GM12864 (cell line): ENCODE measurements around the gene SP140L.

Source experiments
- DNase-seq: peaks from one replicate; pipeline ENCODE4 v3.0.0-alpha.2; 2011; ENCODE audit warnings: low read depth
- H3K4me3 ChIP-seq: 2 replicates; pipeline ENCODE4 v1.5.1; 2011; ENCODE audit warnings: mild to moderate bottlenecking, low read depth, low read length, control low read depth
- CTCF ChIP-seq: IDR thresholded peaks from 2 replicates; pipeline ENCODE4 v1.5.1; 2011; ENCODE audit warnings: low read depth, mild to moderate bottlenecking, moderate library complexity, low read length, control low read depth, inconsistent platforms; ENCODE audit errors: missing control alignments

The SP140L gene

GRCh38 chr2:230325316-230326243, 1.4 kb upstream of the SP140L start:
- DNase-seq, result no peak
- H3K4me3 ChIP-seq, result peak overlapping the region; percentile 73; the same call in 1 of the 2 replicates
- TF ChIP-seq CTCF, result no peak

DNA sequence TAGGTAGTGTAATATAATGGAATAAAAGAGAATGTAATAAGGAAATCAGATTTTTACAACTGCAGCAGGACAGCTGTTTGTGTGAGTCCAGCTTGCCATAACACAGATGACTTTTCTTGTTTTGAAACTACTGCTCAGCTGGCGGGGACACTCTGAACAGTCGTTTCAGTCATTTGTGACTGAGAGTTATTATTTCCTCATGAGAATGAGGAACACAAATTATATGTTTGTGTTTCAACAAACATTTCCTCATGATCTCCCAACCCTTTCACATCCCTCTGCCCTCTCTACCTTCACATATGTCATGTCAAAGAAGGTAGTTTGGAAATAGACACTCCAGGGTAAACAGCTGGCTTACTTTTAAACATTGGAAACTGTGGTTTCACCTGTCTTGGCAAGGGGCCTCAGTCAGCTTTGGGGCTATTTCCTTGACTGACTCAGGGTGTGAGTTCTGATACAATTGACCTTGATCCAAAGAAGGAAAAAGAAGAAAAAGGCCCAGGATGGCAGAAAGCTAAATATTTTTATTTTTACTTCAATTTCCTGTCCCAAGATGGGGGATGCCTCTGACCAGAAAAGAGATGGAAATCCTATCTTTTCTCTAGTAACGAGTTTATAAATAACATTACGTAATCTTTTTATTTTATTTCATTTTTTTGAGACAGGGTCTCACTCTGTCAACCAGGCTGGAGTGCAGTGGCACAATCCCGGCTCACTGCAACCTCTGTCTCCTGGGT, 593 bp downstream of the SP140L start:
- peak overlapping the region; percentile 73 for H3K4me3 ChIP-seq
- DNase-seq, result no peak
- no peak for TF ChIP-seq CTCF

DNA sequence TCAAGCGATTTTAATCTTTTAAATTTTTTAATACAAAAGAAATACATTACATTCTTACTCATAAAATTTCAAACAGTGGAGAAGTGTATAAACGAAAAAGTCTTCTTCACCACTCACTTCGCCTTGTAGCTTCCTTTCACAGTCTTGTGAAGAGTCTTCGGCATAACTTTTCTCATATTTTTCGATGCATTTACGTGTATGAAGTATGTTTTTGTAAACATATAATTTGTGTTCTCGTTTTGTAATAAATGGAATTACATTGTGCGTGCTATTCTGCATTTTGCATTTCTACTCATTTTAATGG, 1.1 kb downstream of the SP140L start:
- DNase-seq, result no peak
- peak overlapping the region; percentile 73; the same call in 1 of the 2 replicates for H3K4me3 ChIP-seq
- TF ChIP-seq CTCF, result no peak

- no peak overlapping the region for H3K4me3 ChIP-seq
- no peak for TF ChIP-seq CTCF
- no peak for DNase-seq
These were observed 3.1 kb downstream of the SP140L start for GRCh38 chr2:230329946-230330605.

- H3K4me3 ChIP-seq, result no peak overlapping the region
- TF ChIP-seq CTCF, result no peak
- DNase-seq, result no peak
These were observed 3.7 kb downstream of the SP140L start for GRCh38 chr2:230330725-230331124.

- H3K4me3 ChIP-seq, result no peak overlapping the region
- TF ChIP-seq CTCF, result no peak
- no peak for DNase-seq
These were observed 8.5 kb downstream of the SP140L start for GRCh38 chr2:230335461-230335863.
